OCI-LY7 (cell line): ENCODE results near the gene P4HTM. TPM values are rescaled to one million over a fixed set of nuclear protein-coding genes. Genes with fewer than 3 reads are reported as not detected.

ENCODE experiments used
- BruUV-seq: library from RNA; stranded (reverse); fragments of 400-500 nt; replicated peaks from 2 replicates; lab custom pipeline; 2021; lab: Mats Ljungman, UMichigan
- CTCF ChIA-PET: fragments of 300-600 bp; sonication (Branson Sonifier 250); formaldehyde crosslinking; loops from one replicate; lab custom pipeline; 2022; ENCODE audit warnings: antibody characterized with exemption; ENCODE audit not compliant: unreplicated experiment; lab: Charles Lee
- POLR2A ChIA-PET: fragments of 300-600 bp; sonication (Branson Sonifier 250); formaldehyde crosslinking; loops from one replicate; lab custom pipeline; 2022; ENCODE audit warnings: antibody characterized with exemption; lab: Charles Lee
- DNase-seq: peaks from one replicate; pipeline ENCODE4 v3.0.0-alpha.2; 2015; ENCODE audit warnings: low spot score
- H2AFZ ChIP-seq: fragments of 200-600 bp; sonication (generic), shearing (Covaris generic); 2 replicates; pipeline ENCODE4 v1.6.1; 2014; ENCODE audit warnings: mild to moderate bottlenecking, antibody characterized with exemption, low read length, moderate library complexity
- H3K27ac ChIP-seq: fragments of 200-600 bp; sonication (generic); 2 replicates; pipeline ENCODE4 v1.5.1; 2014; ENCODE audit warnings: mixed run types, low read depth, mild to moderate bottlenecking, moderate library complexity, low read length, inconsistent platforms; ENCODE audit not compliant: poor library complexity, severe bottlenecking
- H3K36me3 ChIP-seq: fragments of 200-600 bp; sonication (generic); 2 replicates; pipeline ENCODE4 v1.6.1; 2014; ENCODE audit warnings: mild to moderate bottlenecking, antibody characterized with exemption, low read length, moderate library complexity, mixed read lengths; ENCODE audit not compliant: insufficient read depth
- H3K4me1 ChIP-seq: fragments of 200-600 bp; sonication (generic); 2 replicates; pipeline ENCODE4 v1.5.1; 2014; ENCODE audit warnings: mild to moderate bottlenecking, low read length; ENCODE audit not compliant: insufficient read depth, poor library complexity, severe bottlenecking
- H3K4me2 ChIP-seq: fragments of 200-600 bp; sonication (generic); 2 replicates; pipeline ENCODE4 v1.6.1; 2014; ENCODE audit warnings: mild to moderate bottlenecking, low read length
- H3K4me3 ChIP-seq: fragments of 200-600 bp; sonication (generic); 2 replicates; pipeline ENCODE4 v1.5.1; 2014; ENCODE audit warnings: mild to moderate bottlenecking, low read depth, low read length; ENCODE audit not compliant: poor library complexity, severe bottlenecking
- H3K79me2 ChIP-seq: fragments of 200-600 bp; sonication (generic); 2 replicates; pipeline ENCODE4 v1.6.1; 2016; ENCODE audit warnings: low read depth, mild to moderate bottlenecking, low read length, moderate library complexity, mixed read lengths; ENCODE audit not compliant: insufficient read depth
- H3K9me2 ChIP-seq: fragments of 200-600 bp; sonication (generic); 2 replicates; pipeline ENCODE4 v1.6.1; 2016; ENCODE audit warnings: mild to moderate bottlenecking, low read length, mixed read lengths; ENCODE audit not compliant: insufficient read depth
- H3K9me3 ChIP-seq: fragments of 200-600 bp; sonication (generic); 2 replicates; pipeline ENCODE4 v1.6.1; 2014; ENCODE audit warnings: mild to moderate bottlenecking, mixed run types, low read length, mixed read lengths
- H4K20me1 ChIP-seq: fragments of 200-600 bp; sonication (generic); 2 replicates; pipeline ENCODE4 v1.6.1; 2014; ENCODE audit warnings: mild to moderate bottlenecking, antibody characterized with exemption, low read length, moderate library complexity, mixed read lengths; ENCODE audit not compliant: insufficient read depth
- EZH2phosphoT487 ChIP-seq: fragments of 200-600 bp; sonication (generic); IDR thresholded peaks from 2 replicates; pipeline ENCODE4 v1.6.1; 2018; ENCODE audit warnings: low read depth, borderline replicate concordance, mild to moderate bottlenecking, mixed run types, antibody characterized with exemption, low read length, moderate library complexity, mixed read lengths
- intact Hi-C: fragments of 100-400 bp; cut with micrococcal nuclease; formaldehyde crosslinking; loops from one replicate; pipeline ENCODE4 v1.10.0; 2022; ENCODE audit not compliant: unreplicated experiment
- total RNA-seq, 2 experiments: library from RNA; depleted of rRNA in 1 of 2; stranded (reverse); fragments of >200 nt in 1 of 2; shearing (Covaris generic) in 1 of 2; gene quantifications; 2 replicates each; pipeline ENCODE4 v1.2.3, GENCODE V29; 2014 to 2022
- TF ChIP-seq, protein P1 (sequence below): fragments of 200-600 bp; sonication (generic); conservative IDR thresholded peaks from 2 replicates; pipeline ENCODE4 v1.5.1; 2014; ENCODE audit warnings: mild to moderate bottlenecking, antibody characterized with exemption, low read length, moderate library complexity, mixed read lengths

P4HTM gene
- total RNA-seq, 2 experiments from 2014 or later, result 36.9 to 45.3 TPM

DNA sequence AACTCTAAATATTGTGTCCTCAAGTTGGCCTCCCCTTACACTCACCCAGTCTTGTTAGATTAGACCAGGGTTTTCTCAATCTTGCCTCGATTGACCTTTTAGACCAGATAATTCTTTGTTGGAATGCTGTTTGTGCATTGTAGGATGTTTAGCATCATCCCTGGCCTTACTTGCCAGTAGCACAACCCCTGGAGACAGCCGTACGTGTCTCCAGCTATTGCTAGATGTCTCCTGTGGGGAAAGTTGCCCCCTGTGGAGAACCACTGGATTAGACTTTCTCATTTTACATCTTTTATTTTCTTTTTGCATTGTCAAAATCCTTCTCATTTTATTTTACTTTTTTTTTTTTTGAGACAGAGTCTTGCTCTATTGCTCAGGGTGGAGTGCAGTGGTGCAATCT, 19.4 kb downstream of the P4HTM start:
- Histone ChIP-seq H2AFZ (no peak overlapping the region), H3K36me3 (peaks cover 36% of the 10 kb centered on the region), H3K79me2 (peaks cover 21% of the 10 kb centered on the region; the same call in 1 of the 2 replicates), H3K27ac (no peak overlapping the region), H3K4me2 (no peak overlapping the region), H3K4me1 (peaks cover 18% of the 10 kb centered on the region), H3K9me3 (no peaks in the 10 kb centered on the region), H4K20me1 (peaks cover 9% of the 10 kb centered on the region; the same call in 1 of the 2 replicates), H3K9me2 (no peaks in the 10 kb centered on the region), H3K4me3 (no peak overlapping the region)
- ChIA-PET CTCF (no interaction called here), POLR2A (interaction anchor here (0.6 to 3.2 kb wide), 5 partner anchors 12 to 695 kb away, joined by 3 to 42 read pairs (median 3); partner anchors contain the start of gene NDUFAF3)
- DNase-seq, result no peak
- BruUV-seq, result no TSS peak
- intact Hi-C loops, result loop anchor here (5.0 kb wide), 1 partner anchor 83 kb away; the partner anchor contains the start of gene QRICH1
- TF ChIP-seq, protein P1, sequence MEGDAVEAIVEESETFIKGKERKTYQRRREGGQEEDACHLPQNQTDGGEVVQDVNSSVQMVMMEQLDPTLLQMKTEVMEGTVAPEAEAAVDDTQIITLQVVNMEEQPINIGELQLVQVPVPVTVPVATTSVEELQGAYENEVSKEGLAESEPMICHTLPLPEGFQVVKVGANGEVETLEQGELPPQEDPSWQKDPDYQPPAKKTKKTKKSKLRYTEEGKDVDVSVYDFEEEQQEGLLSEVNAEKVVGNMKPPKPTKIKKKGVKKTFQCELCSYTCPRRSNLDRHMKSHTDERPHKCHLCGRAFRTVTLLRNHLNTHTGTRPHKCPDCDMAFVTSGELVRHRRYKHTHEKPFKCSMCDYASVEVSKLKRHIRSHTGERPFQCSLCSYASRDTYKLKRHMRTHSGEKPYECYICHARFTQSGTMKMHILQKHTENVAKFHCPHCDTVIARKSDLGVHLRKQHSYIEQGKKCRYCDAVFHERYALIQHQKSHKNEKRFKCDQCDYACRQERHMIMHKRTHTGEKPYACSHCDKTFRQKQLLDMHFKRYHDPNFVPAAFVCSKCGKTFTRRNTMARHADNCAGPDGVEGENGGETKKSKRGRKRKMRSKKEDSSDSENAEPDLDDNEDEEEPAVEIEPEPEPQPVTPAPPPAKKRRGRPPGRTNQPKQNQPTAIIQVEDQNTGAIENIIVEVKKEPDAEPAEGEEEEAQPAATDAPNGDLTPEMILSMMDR, result no peak

DNA sequence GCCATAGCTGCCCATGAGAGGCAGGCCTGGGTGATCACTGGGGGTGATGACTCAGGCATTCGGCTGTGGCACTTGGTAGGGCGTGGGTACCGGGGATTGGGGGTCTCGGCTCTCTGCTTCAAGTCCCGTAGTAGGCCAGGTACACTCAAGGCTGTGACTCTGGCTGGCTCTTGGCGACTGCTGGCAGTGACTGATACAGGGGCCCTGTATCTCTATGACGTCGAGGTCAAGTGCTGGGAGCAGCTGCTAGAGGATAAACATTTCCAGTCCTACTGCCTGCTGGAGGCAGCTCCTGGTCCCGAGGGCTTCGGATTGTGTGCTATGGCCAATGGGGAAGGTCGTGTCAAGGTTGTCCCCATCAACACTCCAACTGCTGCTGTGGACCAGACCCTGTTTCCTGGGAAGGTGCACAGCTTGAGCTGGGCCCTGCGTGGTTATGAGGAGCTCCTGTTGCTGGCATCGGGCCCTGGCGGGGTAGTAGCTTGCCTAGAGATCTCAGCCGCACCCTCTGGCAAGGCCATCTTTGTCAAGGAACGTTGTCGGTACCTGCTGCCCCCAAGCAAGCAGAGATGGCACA, 22.5 kb downstream of the P4HTM start:
- no peak for DNase-seq
- Histone ChIP-seq H3K4me3 (no peak overlapping the region), H3K4me2 (no peak overlapping the region), H3K36me3 (peaks cover 61% of the 10 kb centered on the region), H3K9me2 (no peaks in the 10 kb centered on the region), H3K79me2 (peaks cover 21% of the 10 kb centered on the region; the same call in 1 of the 2 replicates), H4K20me1 (peaks cover 9% of the 10 kb centered on the region; the same call in 1 of the 2 replicates), H3K27ac (no peak overlapping the region), H3K9me3 (no peaks in the 10 kb centered on the region), H3K4me1 (peaks cover 12% of the 10 kb centered on the region), H2AFZ (no peak overlapping the region)
- intact Hi-C loops, result no loop called here
- BruUV-seq, result no TSS peak
- TF ChIP-seq, protein P1, result no peak
- TF ChIP-seq EZH2phosphoT487, result no peak
- ChIA-PET CTCF (interaction anchor here (0.6 kb wide), 1 partner anchor 265 kb away, joined by 3 read pairs; no protein-coding TSS in a partner anchor), POLR2A (no interaction called here)

DNA sequence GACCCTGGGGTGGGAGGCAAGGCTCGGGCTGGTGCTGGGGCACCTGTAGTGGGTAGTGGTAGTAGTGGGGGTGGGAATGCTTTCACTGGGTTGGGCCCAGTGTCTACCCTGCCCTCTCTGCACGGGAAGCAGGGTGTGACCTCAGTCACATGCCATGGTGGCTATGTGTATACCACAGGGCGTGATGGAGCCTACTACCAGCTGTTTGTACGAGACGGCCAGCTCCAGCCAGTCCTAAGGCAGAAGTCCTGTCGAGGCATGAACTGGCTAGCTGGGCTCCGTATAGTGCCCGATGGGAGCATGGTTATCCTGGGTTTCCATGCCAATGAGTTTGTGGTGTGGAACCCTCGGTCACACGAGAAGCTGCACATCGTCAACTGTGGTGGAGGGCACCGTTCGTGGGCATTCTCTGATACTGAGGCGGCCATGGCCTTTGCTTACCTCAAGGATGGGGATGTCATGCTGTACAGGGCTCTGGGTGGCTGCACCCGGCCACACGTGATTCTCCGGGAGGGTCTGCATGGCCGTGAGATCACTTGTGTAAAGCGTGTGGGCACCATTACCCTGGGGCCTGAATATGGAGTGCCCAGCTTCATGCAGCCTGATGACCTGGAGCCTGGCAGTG, 23.2 kb downstream of the P4HTM start:
- intact Hi-C loops, result no loop called here
- Histone ChIP-seq H4K20me1 (peaks cover 6% of the 10 kb centered on the region; the same call in 1 of the 2 replicates), H3K9me2 (no peaks in the 10 kb centered on the region), H3K4me3 (no peak overlapping the region), H3K36me3 (peaks cover 61% of the 10 kb centered on the region), H3K4me1 (peaks cover 15% of the 10 kb centered on the region), H3K9me3 (no peaks in the 10 kb centered on the region), H3K4me2 (no peak overlapping the region), H3K79me2 (peaks cover 17% of the 10 kb centered on the region; the same call in 1 of the 2 replicates), H2AFZ (no peak overlapping the region), H3K27ac (no peak overlapping the region)
- ChIA-PET POLR2A (no interaction called here), CTCF (interaction anchor here (1.2 kb wide), 1 partner anchor 24 kb away, joined by 7 read pairs; the partner anchor contains the start of gene P4HTM)
- no peak for DNase-seq
- BruUV-seq, result no TSS peak
- TF ChIP-seq, protein P1, result no peak
- TF ChIP-seq EZH2phosphoT487, result no peak
